Skeletal muscle satellite cell (primary cell): ENCODE measurements around the gene OR2T35.

Source experiments
- H3K27me3 ChIP-seq: 2 replicates; pipeline ENCODE4 v1.7.0; 2013; ENCODE audit warnings: low read length; ENCODE audit not compliant: control insufficient read depth, insufficient read depth
- H3K36me3 ChIP-seq: 2 replicates; pipeline ENCODE4 v1.7.0; 2013; ENCODE audit warnings: mild to moderate bottlenecking, control low read depth, low read length; ENCODE audit not compliant: insufficient read depth
- H3K4me1 ChIP-seq: 2 replicates; pipeline ENCODE4 v1.7.0; 2013; ENCODE audit warnings: low read length; ENCODE audit not compliant: control insufficient read depth, insufficient read depth
- H3K4me2 ChIP-seq: 2 replicates; pipeline ENCODE4 v1.7.0; 2013; ENCODE audit warnings: mild to moderate bottlenecking, low read length
- H3K4me3 ChIP-seq: 2 replicates; pipeline ENCODE4 v1.7.0; 2013; ENCODE audit warnings: low read length
- H3K9ac ChIP-seq: 2 replicates; pipeline ENCODE4 v1.7.0; 2013; ENCODE audit warnings: mild to moderate bottlenecking, low read depth, low read length, moderate library complexity
- H3K9me3 ChIP-seq: replicated peaks from 2 replicates; pipeline ENCODE4 v1.7.0; 2013; ENCODE audit warnings: mild to moderate bottlenecking, control low read depth, low read length

OR2T35 gene

GRCh38 chr1:248622570-248623001, 22.5 kb downstream of the OR2T35 start:
- Histone ChIP-seq H3K4me3 (no peak overlapping the region), H3K9me3 (no peaks in the 10 kb centered on the region), H3K4me1 (no peaks in the 10 kb centered on the region), H3K27me3 (no peaks in the 10 kb centered on the region), H3K36me3 (no peaks in the 10 kb centered on the region), H3K9ac (no peak overlapping the region), H3K4me2 (no peak overlapping the region)

- no peaks in the 10 kb centered on the region for H3K36me3 ChIP-seq
- H3K27me3 ChIP-seq, result no peaks in the 10 kb centered on the region
- no peak overlapping the region for H3K4me2 ChIP-seq
- H3K9ac ChIP-seq, result no peak overlapping the region
- no peaks in the 10 kb centered on the region for H3K9me3 ChIP-seq
- no peaks in the 10 kb centered on the region for H3K4me1 ChIP-seq
- no peak overlapping the region for H3K4me3 ChIP-seq
Observed at GRCh38 chr1:248621770-248622169, 23.3 kb downstream of the OR2T35 start.

- Histone ChIP-seq H3K4me3 (no peak overlapping the region), H3K4me2 (no peak overlapping the region), H3K27me3 (no peaks in the 10 kb centered on the region), H3K9ac (no peak overlapping the region), H3K36me3 (no peaks in the 10 kb centered on the region), H3K4me1 (no peaks in the 10 kb centered on the region), H3K9me3 (no peaks in the 10 kb centered on the region)
Observed at GRCh38 chr1:248618878-248619277, 26.2 kb downstream of the OR2T35 start.

- no peak overlapping the region for H3K4me3 ChIP-seq
Observed at GRCh38 chr1:248618119-248618518, 27.0 kb downstream of the OR2T35 start.

GRCh38 chr1:248613742-248614141, 31.3 kb downstream of the OR2T35 start:
- Histone ChIP-seq H3K36me3 (no peaks in the 10 kb centered on the region), H3K4me3 (no peak overlapping the region), H3K4me1 (no peaks in the 10 kb centered on the region)

More at GRCh38 chr1:248618119-248618518, 27.0 kb downstream of the OR2T35 start:
- Histone ChIP-seq H3K27me3 (no peaks in the 10 kb centered on the region), H3K36me3 (no peaks in the 10 kb centered on the region), H3K4me2 (no peak overlapping the region), H3K9ac (no peak overlapping the region), H3K4me1 (no peaks in the 10 kb centered on the region), H3K9me3 (no peaks in the 10 kb centered on the region)

GRCh38 chr1:248611883-248612414, 33.1 kb downstream of the OR2T35 start:
- H3K4me2 ChIP-seq, result no peak overlapping the region
- H3K9me3 ChIP-seq, result no peaks in the 10 kb centered on the region
- H3K9ac ChIP-seq, result no peak overlapping the region

More at GRCh38 chr1:248613742-248614141, 31.3 kb downstream of the OR2T35 start:
- no peak overlapping the region for H3K4me2 ChIP-seq
- H3K9me3 ChIP-seq, result no peaks in the 10 kb centered on the region
- H3K27me3 ChIP-seq, result no peaks in the 10 kb centered on the region
- no peak overlapping the region for H3K9ac ChIP-seq

GRCh38 chr1:248610301-248610700, 34.8 kb downstream of the OR2T35 start:
- Histone ChIP-seq H3K27me3 (no peaks in the 10 kb centered on the region), H3K4me1 (no peaks in the 10 kb centered on the region), H3K4me2 (no peak overlapping the region), H3K9me3 (no peaks in the 10 kb centered on the region), H3K9ac (no peak overlapping the region), H3K36me3 (no peaks in the 10 kb centered on the region), H3K4me3 (no peak overlapping the region)

More at GRCh38 chr1:248611883-248612414, 33.1 kb downstream of the OR2T35 start:
- Histone ChIP-seq H3K4me3 (no peak overlapping the region), H3K4me1 (no peaks in the 10 kb centered on the region), H3K36me3 (no peaks in the 10 kb centered on the region), H3K27me3 (no peaks in the 10 kb centered on the region)

DNA sequence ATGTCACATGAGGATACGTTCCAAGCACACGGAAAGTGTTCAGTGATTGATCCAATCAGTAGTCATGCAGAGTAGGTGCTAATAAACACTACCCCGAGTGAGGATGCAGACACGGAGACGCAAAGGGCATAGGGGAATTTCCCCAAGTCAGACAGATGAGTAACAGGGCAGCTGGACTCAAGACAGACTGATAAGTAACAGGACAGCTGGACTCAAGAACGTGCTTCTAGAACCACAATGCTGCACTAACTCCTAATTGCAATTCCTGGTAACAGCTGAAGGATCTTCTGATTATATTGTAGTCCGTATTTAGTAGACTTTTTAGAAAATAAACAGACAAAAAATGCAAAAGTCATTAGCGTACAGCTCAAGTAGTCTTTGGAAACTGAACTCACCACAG, 45.7 kb downstream of the OR2T35 start:
- H3K4me2 ChIP-seq, result no peak overlapping the region
- no peaks in the 10 kb centered on the region for H3K27me3 ChIP-seq
- H3K9ac ChIP-seq, result no peak overlapping the region
- no peak overlapping the region for H3K4me3 ChIP-seq
- no peaks in the 10 kb centered on the region for H3K36me3 ChIP-seq
- H3K9me3 ChIP-seq, result no peaks in the 10 kb centered on the region
- H3K4me1 ChIP-seq, result no peaks in the 10 kb centered on the region

DNA sequence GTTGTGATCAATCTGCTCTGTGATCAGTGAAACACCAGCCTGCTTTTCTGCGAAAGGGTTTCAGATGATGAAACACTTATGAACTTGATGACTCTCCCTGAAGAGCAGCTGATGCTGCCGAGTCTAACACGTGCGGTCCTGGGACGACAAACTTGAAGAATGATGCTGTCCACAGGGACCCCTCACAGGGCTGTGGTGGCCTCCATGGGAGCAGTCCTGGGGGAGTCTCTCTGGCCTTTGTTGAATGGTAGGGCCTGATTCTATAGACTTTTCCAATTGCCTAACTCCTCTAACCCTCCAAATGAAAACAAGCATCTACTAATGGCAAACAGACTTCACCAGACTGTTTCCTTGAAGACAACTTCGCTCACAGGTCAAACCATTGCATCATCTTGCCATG, 47.5 kb downstream of the OR2T35 start, which contains the start of gene OR2T10:
OR2T10 (minus strand) TSS at position 112 of the 400 bp plus-strand sequence. CDS start 3,932 bp downstream, outside the sequence.
- Histone ChIP-seq H3K9ac (no peak within 1 kb of the TSS), H3K36me3 (no peaks in the 10 kb centered on the region), H3K4me2 (no peak within 1 kb of the TSS), H3K27me3 (no peaks in the 10 kb centered on the region), H3K9me3 (no peaks in the 10 kb centered on the region), H3K4me3 (no peak within 1 kb of the TSS), H3K4me1 (no peaks in the 10 kb centered on the region)

- H3K4me3 ChIP-seq, result no peak overlapping the region
- H3K27me3 ChIP-seq, result no peaks in the 10 kb centered on the region
- no peak overlapping the region for H3K4me2 ChIP-seq
- H3K9ac ChIP-seq, result no peak overlapping the region
- no peaks in the 10 kb centered on the region for H3K36me3 ChIP-seq
- H3K9me3 ChIP-seq, result no peaks in the 10 kb centered on the region
- H3K4me1 ChIP-seq, result no peaks in the 10 kb centered on the region
Observed at GRCh38 chr1:248596615-248597014, 48.5 kb downstream of the OR2T35 start.

GRCh38 chr1:248593226-248593625, 51.9 kb downstream of the OR2T35 start:
- H3K4me3 ChIP-seq, result no peak overlapping the region
- no peak overlapping the region for H3K9ac ChIP-seq
- no peaks in the 10 kb centered on the region for H3K27me3 ChIP-seq
- H3K4me1 ChIP-seq, result no peaks in the 10 kb centered on the region
- H3K4me2 ChIP-seq, result no peak overlapping the region
- no peaks in the 10 kb centered on the region for H3K9me3 ChIP-seq
- no peaks in the 10 kb centered on the region for H3K36me3 ChIP-seq

DNA sequence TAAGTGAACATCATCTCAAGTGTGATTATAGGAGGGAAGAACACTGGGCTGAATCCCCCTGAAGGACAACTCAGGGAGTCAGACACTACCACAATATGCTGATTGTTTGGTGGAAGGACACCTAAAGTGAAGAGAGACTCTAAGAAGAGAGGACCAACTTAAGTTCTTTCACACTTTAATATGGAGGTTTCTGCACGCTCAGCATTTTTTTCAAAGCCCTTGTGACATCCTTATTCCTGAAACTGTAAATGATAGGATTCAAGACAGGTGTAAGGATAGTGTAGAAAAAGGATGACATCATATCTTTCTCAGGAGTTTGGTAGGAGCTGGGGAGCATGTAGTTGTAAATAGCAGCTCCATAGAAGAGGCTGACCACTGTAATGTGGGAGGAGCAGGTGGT, 52.4 kb downstream of the OR2T35 start:
- Histone ChIP-seq H3K36me3 (no peaks in the 10 kb centered on the region), H3K4me3 (no peak overlapping the region), H3K4me1 (no peaks in the 10 kb centered on the region), H3K9ac (no peak overlapping the region), H3K4me2 (no peak overlapping the region), H3K9me3 (no peaks in the 10 kb centered on the region), H3K27me3 (no peaks in the 10 kb centered on the region)
